GM19468 (cell line): ENCODE measurements around the gene EHMT1.

Experiments used
- ATAC-seq: cut with Tn5 transposase; IDR thresholded peaks from one replicate; pipeline ENCODE4 v1.9.1; 2021; ENCODE audit warnings: mild to moderate bottlenecking, moderate library complexity, moderate number of reproducible peaks; ENCODE audit not compliant: unreplicated experiment; ENCODE audit errors: extremely low read depth

EHMT1 gene

DNA sequence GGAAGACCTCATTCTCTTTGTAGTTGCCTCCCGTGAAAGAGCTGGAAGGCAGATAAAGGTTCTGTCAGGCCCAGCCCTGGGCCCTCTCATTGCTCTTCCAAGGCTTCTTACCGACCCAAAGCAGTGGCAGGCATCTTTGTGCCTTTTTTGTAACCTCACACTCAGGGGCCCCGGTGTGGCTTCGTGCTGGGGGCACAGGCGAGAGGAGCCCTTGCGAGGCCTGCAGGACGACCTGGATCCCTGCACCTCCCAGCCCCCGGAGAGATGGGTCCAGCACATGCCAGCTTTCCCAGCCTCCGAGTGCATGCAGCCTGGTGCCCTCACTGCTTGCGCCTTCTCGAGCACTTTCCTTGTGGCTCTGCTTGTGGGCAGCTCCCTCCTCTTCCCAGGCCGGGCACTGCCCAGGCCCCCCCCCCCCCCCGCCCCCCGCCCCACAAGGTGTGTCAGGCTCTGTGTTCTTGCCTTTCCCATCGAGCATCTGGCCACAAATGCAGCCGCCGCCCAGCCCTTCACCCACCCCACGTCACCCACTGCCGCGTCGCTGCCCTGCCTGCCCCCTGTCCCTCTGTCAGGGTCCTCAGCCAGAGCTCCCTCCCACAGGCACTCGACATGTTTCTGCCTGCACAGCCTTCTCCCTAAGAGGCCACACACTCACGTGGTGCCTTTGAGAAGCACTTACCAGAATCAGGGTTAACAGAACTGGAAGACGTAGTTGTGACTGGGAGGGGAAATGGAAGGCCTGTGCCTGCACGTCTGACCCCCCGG lies 195.0 kb downstream of the EHMT1 start:
- ATAC-seq, result no peak

DNA sequence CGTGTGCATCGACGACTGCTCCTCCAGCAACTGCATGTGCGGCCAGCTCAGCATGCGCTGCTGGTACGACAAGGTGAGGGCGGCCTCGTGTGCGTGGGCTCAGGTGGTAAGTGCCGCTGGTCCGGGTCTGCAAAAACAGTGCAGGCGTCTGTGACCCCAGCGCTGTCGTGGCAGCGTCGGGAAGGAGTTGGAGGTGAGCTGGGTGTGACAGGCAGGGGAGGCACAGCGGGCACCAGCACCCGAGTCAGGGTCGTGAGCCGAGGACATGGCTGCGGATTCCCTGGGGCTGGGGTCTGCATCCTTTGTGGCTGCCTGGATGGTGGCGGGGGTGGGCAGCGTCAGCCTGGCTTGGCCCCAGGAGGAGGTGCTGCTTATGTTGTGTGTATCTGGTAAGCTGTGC lies 195.6 kb downstream of the EHMT1 start:
- no peak for ATAC-seq

DNA sequence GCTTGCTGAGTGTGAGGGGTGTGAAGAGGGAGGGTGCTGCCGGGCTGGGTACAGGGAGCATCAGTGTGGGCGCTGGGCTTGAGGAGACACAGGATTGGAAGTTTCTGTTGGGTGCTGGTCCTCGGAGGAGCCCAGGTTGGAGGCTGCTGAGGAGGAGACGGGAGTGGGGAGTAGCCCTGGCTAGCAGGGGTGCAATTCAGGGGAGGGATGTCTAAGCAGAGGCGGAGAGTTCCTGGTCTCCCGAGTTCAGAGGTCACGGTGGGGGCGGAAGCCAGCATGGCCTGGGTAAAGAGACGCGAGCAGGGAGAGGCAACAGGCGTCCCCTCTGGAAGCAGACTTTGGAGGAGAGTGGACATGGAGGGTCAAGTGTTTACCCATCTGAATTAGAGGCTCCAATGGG lies 196.0 kb downstream of the EHMT1 start:
- no peak for ATAC-seq

DNA sequence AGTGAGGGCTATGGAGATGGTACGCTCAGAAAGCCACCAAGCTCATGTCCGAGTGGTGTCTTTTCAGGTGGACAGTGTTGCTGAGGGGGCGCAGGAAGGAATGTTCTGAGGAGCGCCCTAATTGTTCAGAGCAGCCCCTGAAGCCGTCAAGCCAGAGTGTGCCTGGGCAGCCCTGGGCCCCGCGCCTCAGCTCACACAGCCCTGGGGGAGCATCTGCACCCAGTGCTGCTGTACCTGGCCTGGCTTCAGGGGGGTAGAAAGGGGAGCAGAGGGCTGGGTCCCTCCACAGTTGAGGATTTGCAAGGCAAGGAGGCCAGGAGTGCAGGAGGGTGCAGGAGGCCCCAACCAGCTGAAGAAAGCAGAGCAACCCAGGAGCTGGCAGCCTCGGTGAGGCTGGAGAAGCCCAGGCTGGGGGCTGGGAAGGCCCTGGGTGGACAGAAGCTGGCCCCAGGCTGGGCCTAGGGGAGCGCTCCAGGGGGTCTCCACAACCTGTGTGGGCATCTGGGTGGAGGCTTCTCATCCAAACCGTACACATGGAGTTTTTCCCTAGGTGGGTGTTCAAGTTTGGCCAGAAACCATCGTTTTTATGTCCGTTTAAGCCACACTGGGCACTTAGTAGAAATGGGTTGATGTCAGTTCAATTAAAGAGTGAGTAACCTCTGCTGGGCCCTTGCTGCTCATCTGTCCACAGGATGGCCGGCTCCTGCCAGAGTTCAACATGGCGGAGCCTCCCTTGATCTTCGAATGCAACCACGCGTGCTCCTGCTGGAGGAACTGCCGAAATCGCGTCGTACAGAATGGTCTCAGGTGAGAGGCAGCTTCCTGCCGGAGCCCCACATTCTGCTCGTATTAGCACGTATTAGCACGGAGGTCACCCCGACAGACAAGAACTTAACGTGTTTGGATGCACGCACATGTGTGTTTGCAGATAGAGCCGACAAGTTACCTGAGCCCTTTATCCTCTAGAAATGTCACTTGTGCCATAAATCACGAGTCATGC lies 196.8 kb downstream of the EHMT1 start:
- no peak for ATAC-seq

DNA sequence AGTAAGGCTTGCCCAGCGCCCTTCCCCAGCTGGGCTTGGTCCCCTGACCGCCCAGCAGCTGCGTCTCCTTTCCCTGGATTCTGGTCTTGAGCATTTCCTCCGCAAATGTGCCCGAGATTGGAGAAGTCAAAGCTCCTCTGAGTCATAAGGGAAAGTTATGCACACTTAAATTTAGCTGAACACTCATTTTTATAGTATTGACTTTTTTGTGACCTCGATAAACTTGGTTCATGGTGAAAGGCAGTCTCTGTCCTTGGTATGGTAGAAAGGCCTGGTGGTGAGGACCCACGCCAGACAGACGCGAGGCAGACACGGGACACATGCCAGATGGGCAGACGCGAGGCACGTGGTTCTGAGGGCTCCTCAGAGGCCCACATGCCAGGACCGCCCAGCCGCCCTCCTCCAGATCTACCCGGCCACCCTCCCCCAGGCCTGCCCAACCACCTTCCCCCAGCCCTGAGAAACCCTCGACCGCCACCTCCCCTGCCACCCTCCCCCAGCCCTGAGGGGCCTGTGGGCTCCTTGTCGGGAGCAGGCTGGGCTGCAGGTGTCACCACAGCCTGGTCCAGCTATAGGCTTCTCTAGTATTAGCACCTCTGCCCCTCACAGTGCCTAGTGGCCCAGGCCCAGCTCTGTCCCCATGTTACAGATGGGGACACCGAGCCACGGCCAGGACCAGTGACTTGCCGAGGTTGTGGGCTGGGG lies 197.9 kb downstream of the EHMT1 start:
- ATAC-seq, result no peak

DNA sequence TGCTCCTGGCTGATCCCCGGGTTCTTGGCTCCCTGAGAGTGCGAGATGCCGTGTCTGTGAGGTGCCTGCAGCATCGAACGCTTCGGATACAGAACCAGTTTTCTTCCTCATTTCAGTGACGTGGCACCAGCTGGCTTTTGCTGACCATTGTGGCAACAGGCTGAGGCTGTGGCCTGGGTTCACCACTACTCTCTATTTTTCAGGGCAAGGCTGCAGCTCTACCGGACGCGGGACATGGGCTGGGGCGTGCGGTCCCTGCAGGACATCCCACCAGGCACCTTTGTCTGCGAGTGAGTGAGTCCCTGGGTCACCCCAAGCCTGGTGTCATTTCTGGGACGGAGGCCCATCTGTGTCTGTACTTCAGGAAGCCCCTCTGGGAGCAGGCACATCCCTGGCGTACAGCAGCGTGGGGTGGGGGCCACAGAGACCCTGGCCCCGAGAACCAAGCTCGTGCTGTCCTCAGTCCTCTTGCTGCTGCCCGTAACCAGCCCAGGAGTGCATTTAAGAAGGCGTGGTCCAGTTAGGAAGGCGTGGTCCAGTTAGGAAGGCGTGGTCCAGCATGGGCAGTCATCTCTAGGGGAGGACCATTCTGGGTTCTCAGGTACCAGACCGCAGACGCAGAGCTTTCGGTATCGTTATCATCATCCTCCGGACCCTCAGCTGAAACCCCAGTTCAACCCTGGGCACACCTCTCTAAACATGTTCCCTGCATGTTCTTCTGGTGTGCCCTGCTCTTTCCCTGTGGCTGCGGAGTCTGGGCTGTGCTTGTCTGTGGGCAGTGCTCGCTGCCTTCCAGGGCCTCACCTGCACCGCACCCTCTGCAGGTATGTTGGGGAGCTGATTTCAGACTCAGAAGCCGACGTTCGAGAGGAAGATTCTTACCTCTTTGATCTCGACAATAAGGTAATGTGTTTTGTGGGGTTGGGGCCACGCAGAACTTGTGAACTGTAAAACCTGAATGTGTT lies 198.7 kb downstream of the EHMT1 start:
- ATAC-seq, result no peak

DNA sequence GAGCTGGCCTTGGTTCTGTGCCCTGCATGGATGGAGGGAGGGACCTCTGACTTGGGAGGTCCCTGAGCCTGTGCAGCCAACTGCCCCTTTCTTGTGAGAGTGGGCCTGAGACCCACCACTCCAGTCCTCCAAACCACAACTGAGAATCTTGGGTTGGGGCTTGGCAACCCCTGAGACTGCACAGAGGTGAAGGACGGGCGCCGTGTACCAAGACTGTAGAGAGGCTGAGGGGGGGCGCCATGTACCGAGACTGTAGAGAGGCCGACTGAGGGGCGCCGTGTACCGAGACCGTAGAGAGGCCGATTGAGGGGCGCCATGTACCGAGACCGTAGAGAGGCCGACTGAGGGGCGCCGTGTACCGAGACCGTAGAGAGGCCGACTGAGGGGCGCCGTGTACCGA lies 199.5 kb downstream of the EHMT1 start:
- ATAC-seq, result no peak

DNA sequence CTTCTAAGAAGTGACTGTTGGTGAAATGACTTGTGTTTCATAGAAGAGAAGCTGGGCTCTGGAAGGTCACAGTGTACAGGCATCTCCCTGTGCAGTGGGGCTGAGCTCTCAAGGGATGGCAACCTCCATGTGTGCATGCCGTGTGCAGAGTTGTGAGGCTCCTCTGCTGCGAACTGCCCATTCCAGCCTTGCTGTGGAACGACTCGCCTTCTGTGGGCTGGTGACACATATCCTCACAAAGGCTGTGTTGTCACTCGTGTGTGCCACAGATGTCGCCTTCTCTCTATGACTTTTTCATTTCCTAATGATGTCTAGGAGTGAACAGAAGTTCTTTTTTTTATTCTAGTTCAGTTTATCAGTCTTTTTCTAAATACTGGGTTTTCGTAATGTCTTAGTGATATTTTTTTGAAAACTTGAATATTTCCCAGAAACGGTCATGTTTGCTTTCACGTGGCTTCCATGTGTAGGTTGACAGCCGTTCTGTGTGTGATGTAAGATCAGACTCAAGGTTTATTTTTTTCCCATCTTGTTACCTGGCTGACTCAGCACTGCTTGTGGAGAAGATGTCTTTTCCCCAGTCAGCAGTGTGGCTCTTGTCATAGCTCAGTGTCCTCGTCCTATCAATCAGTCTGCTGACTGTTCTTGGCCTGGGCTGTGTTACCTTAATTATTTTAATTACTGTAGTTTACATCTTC lies 201.5 kb downstream of the EHMT1 start:
- no peak for ATAC-seq

DNA sequence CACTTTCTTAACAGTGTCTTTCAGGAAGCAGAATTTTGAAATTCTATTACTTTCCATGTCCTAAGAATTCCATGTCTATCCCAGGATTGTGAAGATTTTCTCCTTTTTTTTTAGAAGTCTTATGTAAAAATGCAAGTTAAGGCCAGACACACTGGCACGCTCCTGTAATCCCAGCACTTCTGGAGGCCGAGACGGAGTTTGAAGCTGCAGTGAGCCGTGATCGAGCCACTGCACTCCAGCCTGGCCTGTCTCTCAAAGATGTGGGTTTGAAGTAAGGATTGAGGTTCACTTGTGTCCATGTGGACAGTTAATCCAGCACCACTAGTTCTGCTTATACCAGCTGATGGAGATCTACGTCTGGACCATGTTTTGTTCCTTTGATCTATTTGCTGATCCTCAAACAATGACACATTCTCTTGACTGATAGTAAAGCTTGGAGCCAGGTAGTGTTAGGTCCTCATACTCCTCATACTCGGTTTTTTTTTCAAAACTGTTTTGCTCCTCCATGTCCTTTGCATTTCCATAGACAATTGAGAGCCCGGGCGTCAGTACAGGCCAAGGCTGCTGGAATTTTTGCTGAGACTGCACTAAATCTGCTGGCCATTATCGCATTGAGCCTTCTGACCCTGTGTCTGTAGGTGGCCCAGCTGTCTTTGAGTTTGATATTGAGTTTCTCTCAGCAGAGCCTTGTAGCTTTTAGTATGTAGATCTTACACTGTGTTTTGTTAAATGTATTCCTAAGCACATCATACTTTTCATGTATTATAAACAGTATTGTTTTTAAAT lies 205.4 kb downstream of the EHMT1 start:
- no peak for ATAC-seq

DNA sequence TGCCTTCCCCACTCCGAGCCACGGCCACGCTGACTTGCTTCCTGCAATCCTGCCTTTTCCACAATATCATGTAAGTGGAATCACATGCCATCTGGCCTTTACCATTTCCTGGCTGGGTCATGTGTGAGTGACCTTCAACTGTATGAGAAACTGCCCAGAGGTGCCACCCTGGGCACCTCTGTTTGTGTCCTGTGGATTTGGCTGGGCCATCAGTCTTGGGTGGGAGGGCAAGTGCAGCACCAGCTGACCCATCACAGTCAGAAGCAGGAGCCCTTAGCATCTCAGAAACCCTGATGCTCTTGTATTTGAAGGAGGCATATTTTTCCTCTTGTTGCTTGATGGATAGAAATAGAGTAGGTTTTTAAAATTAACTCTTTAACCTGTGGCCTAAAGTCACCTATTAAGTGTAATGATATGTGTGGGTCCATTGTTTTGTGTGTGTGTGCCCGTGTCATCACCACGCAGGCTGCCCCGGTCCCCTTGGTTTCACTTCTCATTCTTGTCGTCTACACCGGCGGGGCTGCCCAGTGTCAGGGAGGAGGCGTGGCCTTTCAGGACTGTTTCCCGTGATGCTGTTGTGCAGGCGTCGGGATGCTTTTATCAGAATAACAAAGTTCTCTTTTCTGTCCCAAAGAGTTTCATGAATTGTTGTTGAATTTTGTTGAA lies 206.7 kb downstream of the EHMT1 start:
- no peak for ATAC-seq

DNA sequence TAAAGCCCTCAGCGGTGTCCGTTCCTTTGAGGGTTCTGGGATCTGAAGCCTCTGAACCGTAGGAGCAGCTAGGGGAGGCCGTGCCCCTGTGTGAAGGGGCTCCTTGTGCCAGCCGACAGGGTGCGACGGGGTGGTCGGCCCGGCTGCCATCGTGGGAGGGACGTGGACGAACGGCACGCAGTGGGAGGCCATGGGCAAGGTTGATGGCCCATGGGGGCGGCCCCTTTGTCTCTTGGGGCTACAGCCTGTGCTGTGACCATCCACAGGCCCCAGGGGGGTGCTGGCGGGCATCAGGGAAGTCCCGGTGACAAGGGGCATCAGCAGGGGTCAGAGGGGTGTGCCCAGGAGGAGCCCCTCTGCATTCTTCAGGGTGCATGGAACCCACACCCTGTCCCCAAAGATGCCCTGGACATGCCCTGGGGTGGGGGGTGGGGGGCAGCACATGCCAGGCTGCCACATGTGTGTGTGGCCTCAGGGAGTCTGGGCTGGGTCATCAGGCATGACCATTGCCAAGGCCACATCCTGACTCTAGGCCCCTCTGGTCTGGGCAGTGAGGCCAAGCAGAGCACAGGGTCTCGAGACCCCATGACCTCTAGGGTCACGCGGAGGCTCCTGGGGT lies 209.2 kb downstream of the EHMT1 start:
- ATAC-seq, result no peak

DNA sequence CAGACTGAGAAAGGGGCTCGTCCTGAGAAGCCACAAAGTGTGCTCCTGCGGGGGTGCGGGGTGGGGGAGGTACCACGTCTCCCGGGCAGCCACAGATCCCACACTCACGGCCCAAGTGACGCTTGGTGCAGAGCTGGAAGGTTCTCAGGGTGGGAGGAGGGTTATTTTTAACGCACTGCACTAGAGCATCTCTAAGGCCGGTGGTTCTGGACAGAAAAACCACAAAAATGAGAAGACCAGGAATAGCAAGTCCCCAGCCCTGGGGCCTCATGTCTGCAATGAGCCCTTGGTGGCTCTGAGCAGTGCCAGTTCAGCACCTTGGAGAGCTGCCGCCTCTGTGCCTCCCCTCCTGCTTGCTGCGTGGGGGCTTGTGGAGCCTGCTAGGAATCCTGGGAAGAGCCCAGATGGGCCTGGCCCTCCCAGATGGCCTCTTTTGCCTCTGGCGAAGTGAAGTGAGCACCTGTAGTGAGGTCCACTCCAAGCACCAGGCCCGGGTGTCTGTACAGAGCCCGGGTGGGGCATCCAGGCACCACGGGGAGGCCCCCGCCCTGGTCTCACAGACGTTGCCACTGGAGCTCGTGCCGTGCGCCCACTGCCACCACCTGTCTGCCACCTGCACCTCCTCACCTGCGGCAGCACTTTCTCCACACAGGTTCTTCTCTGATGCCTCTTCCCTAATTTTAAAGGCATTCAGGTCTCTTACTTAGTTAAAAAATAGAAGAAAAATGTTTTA lies 209.9 kb downstream of the EHMT1 start:
- no peak for ATAC-seq

DNA sequence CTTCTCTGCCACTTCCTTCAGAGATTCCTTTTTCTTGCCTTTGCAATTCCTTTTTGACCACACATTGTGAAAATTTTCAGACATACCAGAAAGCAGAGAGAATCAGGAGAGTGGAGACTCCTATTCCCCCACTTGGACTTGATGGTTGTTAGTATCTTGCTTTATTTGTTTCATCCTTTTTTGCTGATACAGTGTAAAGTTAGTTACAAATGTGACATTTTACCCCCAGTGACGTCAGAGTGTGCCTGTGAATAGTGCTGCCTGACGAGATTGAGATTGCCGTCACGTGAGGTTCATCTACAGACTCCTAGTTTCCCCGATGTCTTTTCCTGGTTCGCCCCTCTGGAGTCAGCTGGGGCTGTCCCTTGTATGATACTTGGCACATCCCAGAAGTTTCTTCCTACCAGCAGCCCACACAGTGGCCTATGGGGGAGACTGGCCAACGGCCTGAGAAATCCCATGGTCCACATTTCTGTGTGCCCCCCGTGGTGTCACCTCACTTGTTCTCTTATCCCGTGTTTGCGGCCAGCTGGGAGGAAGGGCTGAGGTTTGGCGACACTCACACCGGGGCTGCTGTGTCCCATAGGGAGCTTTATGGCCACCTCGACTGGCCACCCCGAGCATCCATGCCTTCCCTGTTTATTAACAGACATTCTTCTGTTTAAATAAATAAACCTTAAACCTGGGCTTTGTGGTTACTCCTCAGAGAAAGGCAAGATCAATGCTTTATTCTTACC lies 210.6 kb downstream of the EHMT1 start:
- no peak for ATAC-seq

DNA sequence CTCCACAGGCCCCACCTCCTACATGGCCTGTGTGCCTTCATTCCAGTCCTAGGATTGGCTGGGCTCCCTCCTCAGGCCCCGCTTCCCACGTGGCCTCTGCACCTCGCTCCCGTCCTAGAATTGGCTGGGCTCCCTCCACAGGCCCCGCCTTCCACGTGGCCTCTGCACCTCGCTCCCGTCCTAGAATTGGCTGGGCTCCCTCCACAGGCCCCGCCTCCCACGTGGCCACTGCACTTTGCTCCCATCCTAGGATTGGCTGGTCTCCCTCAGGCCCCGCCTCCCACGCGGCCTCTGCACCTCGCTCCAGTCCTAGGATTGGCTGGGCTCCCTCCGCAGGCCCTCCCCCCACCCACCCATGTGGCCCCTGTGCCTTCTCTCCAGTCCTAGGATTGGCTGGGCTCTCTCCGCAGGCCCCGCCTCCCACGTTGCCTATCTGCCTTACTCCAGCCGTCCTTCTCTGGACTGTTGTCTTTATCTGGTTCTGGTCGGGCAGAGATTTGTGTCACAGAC lies 213.4 kb downstream of the EHMT1 start:
- no peak for ATAC-seq

DNA sequence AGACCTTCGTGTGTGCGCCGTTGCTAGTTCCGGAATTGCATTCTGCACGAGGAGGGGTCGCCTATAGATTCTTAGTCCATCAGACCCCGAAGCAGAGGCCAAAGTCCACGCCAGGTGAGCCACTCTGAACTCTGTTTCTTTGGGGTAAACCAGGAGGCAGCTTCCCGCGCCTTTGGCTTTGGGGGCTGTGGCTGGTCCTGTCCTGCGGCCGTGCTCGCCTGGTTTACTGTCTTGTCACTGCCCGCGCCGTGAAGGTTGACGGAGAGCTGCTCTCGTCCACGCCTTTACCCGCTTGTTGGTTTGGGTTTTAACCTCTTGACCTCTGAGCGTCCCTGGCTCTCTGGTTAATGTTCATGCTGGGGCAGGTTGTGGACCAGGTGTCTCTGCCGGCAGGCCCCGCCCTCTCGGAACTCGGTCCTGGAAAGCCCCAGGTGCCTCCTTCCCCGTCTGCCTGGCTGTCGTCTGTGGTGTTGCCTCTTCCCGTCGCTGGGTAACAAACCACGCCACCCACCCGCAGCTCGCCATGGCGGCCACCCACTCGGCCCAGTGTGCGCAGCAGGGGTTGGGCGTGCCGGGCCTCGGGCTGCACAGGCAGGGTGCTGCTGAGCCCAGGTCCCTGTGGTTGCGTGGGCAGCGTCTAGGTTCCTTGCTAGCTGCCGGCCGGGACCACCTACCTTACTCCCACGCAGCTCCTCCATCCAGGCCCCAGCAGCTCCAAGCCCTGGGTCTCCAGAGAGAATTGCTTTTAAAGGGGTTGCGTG lies 214.2 kb downstream of the EHMT1 start:
- ATAC-seq, result no peak
